Endodermal cell (in vitro differentiated cells): Measurements from ENCODE around the gene PLCXD1. TPM values are rescaled to one million over a fixed set of nuclear protein-coding genes. Genes with fewer than 3 reads are reported as not detected.

Experiments
- DNase-seq: peaks from one replicate; pipeline ENCODE4 v3.0.0-alpha.2; 2017
- H3K27ac ChIP-seq: 2 replicates; pipeline ENCODE4 v1.5.1; 2013; ENCODE audit warnings: mild to moderate bottlenecking, low read depth, low read length, moderate library complexity
- H3K27me3 ChIP-seq: 2 replicates; pipeline ENCODE4 v1.6.1; 2013; ENCODE audit warnings: mild to moderate bottlenecking, low read length, moderate library complexity; ENCODE audit not compliant: insufficient read depth, control insufficient read depth, poor library complexity, severe bottlenecking
- H3K36me3 ChIP-seq: 2 replicates; pipeline ENCODE4 v1.7.0; 2013; ENCODE audit warnings: mild to moderate bottlenecking, low read length, moderate library complexity; ENCODE audit not compliant: control insufficient read depth, insufficient read depth
- H3K4me1 ChIP-seq: one replicate; pipeline ENCODE4 v1.7.0; 2013; ENCODE audit warnings: low read length; ENCODE audit not compliant: control insufficient read depth, insufficient read depth
- H3K4me3 ChIP-seq: 2 replicates; pipeline ENCODE4 v1.5.1; 2013; ENCODE audit warnings: mild to moderate bottlenecking, low read length, moderate library complexity
- H3K9ac ChIP-seq: 2 replicates; pipeline ENCODE4 v1.6.1; 2013; ENCODE audit warnings: mild to moderate bottlenecking, low read length, moderate library complexity; ENCODE audit not compliant: poor library complexity, severe bottlenecking; ENCODE audit errors: extremely low read depth
- H3K9me3 ChIP-seq: 2 replicates; pipeline ENCODE4 v1.6.1; 2013; ENCODE audit warnings: mild to moderate bottlenecking, low read length, moderate library complexity; ENCODE audit not compliant: control insufficient read depth
- H3K27ac Mint-ChIP-seq: 2 replicates; pipeline ENCODE4 v1.8.0; 2020; ENCODE audit warnings: mixed read lengths
- H3K27me3 Mint-ChIP-seq: 2 replicates; pipeline ENCODE4 v1.8.0; 2021; ENCODE audit warnings: mild to moderate bottlenecking, mixed read lengths; ENCODE audit not compliant: insufficient read depth
- H3K36me3 Mint-ChIP-seq: 2 replicates; pipeline ENCODE4 v1.8.0; 2020; ENCODE audit warnings: low read depth, mixed read lengths
- H3K4me1 Mint-ChIP-seq: 2 replicates; pipeline ENCODE4 v1.8.0; 2020; ENCODE audit warnings: mixed read lengths
- H3K4me3 Mint-ChIP-seq: 2 replicates; pipeline ENCODE4 v1.8.0; 2020; ENCODE audit warnings: mild to moderate bottlenecking, moderate library complexity, mixed read lengths
- H3K9me3 Mint-ChIP-seq: 2 replicates; pipeline ENCODE4 v1.8.0; 2020; ENCODE audit warnings: mild to moderate bottlenecking, mixed read lengths
- WGBS, 2 experiments: methylation state at CpG; one replicate each; pipeline versions ENCODE4 v1.1.5 to v1.1.7; 2013; ENCODE audit warnings: missing lambda C conversion rate in 2 of 2, mixed read lengths in 1 of 2; ENCODE audit not compliant: insufficient coverage in 1 of 2, insufficient read length in 1 of 2; 5-methylcytosine and 5-hydroxymethylcytosine counted together
- total RNA-seq, 2 donors: library from RNA; stranded (reverse); fragmentation: NEBNext Ultra II Directional in 1 of 2; extraction: Animal tissue kit (Norgen Biotek cat#: 25700) in 1 of 2; gene quantifications; 2 replicates in 1 of 2; 3 replicates in 1 of 2; pipeline ENCODE4 v1.2.1, GENCODE V29; 2021
- TF ChIP-seq, protein P1 (sequence below): fragments of 200-600 bp; sonication (generic); conservative IDR thresholded peaks from 2 replicates; pipeline ENCODE4 v1.5.0; 2021; ENCODE audit warnings: antibody characterized with exemption, mild to moderate bottlenecking

The PLCXD1 gene
- total RNA-seq, 2 donors from 2014 or later = 70.3 to 96.9 TPM

DNA sequence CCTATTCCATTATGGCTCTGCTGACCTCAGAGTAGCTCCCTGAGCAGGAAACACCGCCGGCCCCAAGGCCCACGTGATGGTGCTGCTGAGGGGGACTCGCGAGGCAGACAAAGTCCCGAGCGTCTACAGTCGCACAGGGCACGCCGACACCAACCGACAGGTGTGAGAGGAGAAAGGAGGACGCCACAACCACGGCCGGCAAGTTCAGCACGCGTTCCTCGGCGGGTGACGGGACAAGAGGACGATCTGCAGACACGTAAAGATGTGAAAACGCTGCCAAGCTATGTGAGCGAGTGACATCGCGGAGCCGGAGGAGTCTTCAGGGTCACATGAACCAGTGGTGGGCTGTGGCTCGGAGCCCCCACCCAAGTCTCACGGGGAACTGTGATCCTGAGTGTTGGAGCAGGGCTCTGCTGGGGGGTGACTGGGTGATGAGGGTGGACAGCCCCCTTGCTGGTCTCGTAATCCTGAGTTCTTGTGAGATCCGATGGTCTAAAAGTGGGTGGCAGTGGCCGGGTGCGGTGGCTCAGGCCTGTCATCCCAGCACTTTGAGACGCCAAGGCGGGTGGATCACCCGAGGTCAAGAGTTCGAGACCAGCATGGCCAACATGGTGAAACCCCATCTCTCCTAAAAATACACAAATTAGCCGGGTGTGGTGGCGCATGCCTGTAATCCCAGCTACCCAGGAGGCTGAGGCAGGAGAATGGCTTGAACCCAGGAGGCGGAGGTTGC, 71.6 kb downstream of the PLCXD1 start:
- WGBS, 2 experiments = 91 to 94% methylated on average over 32 to 39 of the region's 39 CpGs
- Histone ChIP-seq H3K27me3 (no peaks in the 10 kb centered on the region), H3K36me3 (peaks cover 16% of the 10 kb centered on the region), H3K4me3 (no peak overlapping the region), H3K4me1 (no peaks in the 10 kb centered on the region), H3K9ac (no peak overlapping the region), H3K27ac (no peak overlapping the region), H3K9me3 (no peaks in the 10 kb centered on the region)
- no peaks in the 10 kb centered on the region for H3K4me1 Mint-ChIP-seq
- no peaks in the 10 kb centered on the region for H3K27me3 Mint-ChIP-seq
- peaks cover 48% of the 10 kb centered on the region for H3K36me3 Mint-ChIP-seq
- no peak overlapping the region for H3K4me3 Mint-ChIP-seq
- no peak overlapping the region for H3K27ac Mint-ChIP-seq
- H3K9me3 Mint-ChIP-seq = no peaks in the 10 kb centered on the region
- TF ChIP-seq, protein P1, sequence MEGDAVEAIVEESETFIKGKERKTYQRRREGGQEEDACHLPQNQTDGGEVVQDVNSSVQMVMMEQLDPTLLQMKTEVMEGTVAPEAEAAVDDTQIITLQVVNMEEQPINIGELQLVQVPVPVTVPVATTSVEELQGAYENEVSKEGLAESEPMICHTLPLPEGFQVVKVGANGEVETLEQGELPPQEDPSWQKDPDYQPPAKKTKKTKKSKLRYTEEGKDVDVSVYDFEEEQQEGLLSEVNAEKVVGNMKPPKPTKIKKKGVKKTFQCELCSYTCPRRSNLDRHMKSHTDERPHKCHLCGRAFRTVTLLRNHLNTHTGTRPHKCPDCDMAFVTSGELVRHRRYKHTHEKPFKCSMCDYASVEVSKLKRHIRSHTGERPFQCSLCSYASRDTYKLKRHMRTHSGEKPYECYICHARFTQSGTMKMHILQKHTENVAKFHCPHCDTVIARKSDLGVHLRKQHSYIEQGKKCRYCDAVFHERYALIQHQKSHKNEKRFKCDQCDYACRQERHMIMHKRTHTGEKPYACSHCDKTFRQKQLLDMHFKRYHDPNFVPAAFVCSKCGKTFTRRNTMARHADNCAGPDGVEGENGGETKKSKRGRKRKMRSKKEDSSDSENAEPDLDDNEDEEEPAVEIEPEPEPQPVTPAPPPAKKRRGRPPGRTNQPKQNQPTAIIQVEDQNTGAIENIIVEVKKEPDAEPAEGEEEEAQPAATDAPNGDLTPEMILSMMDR = no peak
- no peak for DNase-seq

Other genes with a start within 250 kb of the PLCXD1 start
- 10 to 100 TPM; 58.8 to 61.0 TPM for gene GTPBP6, start 37.4 kb downstream of the PLCXD1 start, total RNA-seq
- 10 to 100 TPM; 72.5 to 98.7 TPM for gene PPP2R3B, start 105.5 kb downstream of the PLCXD1 start, total RNA-seq